ENCODE data around the gene DTYMK.

The DTYMK gene

DNA sequence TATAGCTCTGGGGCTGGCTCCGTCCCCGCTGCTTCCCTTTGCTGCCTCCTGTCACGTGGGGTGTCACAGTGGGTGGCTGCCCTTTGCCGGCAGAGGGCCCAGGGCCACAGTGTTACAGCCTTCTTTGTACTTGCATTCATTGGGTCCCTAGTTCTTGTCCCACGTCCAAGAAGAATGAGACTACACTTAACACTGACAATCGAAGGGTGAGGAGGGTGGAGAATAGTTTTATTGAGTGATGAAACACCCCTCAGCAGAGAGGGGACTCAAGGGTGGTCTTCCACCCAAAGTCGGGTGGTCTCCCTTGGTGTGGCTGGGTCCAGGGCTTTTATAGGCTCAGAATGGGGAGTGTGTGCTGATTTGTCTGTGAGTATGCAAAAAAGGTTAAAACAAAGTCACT, 47.2 kb downstream of the DTYMK start:
- no peak for TF ChIP-seq POLR2A (IDR thresholded peaks at IDR 0.05; ENCODE audit: low read length)
- TF ChIP-seq GATA1 (IDR thresholded peaks at IDR 0.05; ENCODE audit: low read depth, low read length) = no peak
- DNase-seq = peak; percentile 61 to 63

DNA sequence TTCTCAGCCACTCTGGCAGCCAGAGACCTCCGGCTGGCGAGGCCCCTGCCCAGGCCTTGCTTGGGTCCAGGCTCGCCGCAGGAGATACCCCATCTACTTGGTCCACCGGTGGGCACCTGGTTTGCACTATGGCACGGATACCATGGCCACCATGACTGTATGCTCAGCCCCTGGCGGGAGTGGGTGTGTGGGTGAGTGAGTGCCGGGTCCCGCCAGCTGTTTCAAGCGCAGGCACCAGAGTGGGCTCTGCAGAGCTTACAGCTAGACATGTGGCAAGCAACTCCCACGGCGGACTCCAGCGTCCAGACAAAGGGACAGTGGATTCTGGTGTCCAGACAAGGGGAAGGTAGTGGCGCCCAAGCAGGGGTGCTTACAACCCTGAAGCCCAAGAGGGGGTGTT, 47.7 kb downstream of the DTYMK start:
- DNase-seq = no peak
- TF ChIP-seq GATA1 (IDR thresholded peaks at IDR 0.05; ENCODE audit: low read depth, low read length) (no peak), POLR2A (IDR thresholded peaks at IDR 0.05; ENCODE audit: low read length) (no peak)

DNA sequence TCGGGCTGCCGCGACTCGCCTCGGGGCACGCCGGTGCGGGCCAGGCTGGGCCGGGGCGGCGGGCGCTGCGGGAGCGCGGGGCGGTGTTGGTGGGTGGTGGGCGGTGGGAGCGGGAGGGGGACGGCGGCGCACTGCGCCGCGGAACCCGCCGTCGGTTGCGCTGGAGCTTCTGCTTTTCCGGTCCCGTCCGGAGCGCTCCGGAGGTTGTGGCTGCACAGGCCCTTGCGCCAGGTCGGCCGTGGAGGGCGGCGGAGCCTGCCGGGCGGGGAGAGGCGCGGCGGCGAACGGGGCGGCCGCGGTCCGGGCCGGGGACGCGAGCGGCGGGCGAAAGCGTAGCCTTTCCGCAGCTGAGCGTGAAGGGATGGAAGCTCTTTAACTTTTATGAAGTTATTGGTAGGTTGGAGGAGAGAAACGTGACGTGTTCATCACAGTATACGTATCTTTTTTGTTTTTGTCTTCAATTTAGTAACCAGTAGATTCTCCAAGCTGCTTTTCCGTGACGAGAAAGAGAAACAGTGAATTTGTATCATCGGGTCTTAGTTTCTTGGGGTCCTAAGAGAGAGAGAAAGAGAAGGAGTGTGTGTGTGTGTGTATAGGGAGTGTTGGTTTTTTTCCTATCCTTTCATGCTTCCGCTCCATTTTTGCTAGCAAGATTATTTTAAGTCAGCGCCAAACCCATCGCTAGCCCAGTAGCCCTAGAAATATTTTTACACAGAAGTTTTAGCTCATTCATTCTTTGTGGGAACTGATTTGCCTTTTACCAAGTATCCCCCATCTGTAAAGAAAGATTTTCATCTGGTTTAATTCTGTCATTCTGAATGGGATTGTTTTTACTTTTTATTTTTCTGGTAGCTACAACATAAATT, 48.6 kb downstream of the DTYMK start:
- peak; percentile 6 for TF ChIP-seq POLR2A (IDR thresholded peaks at IDR 0.05; ENCODE audit: low read length)
- no peak for TF ChIP-seq GATA1 (IDR thresholded peaks at IDR 0.05; ENCODE audit: low read depth, low read length)
- DNase-seq = peak; percentile 73 to 83

DNA sequence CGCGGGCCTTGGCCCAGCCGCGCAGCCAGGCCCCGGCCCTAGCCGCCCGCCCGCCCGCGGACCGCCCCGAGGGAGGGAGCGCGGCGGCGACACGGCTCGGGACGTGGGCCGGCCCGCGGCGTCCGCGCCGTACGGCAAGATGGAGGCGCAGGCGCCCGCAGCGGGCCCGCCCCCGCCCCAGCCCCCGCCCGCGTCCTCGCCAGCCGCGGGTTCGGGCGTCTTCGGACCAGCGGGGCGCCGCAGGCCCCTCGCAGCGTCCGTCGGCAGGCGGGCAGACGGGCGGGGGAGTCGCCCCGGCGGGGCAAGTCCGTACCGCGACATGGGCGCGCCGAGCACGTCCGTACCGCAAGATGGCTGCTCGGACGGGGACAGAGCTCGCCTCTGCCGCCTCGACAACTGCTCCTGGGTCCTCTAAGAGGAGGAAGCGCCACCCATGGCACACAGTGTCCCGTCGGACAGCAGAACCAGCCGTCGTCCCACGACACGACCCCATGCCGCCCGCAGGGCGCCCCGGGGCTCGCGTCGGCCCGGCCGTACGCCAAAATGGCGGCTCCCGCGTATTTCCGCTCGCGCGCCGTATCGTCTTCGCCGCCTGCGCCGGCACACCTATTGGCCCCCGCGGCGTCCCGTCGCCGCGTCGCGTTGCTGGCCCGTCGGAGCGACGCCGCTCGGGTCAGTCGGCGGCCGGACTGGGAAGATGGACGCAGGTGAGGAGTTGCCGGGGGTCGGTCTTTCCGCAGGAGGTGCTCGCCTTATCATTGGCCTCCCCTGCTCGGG, 49.4 kb downstream of the DTYMK start, which contains the start of the genes ATG4B and THAP4:
TSS of gene ATG4B (plus strand) at position 676 of the 777 bp plus-strand sequence. CDS start at position 698, 22 bp downstream.
TSS of gene THAP4 (minus strand) at position 141 of the 777 bp plus-strand sequence. CDS start 141 bp downstream, outside the sequence.
- TF ChIP-seq GATA1 (IDR thresholded peaks at IDR 0.05; ENCODE audit: low read depth, low read length) (no peak), POLR2A (IDR thresholded peaks at IDR 0.05; ENCODE audit: low read length) (peak; percentile 52)

DNA sequence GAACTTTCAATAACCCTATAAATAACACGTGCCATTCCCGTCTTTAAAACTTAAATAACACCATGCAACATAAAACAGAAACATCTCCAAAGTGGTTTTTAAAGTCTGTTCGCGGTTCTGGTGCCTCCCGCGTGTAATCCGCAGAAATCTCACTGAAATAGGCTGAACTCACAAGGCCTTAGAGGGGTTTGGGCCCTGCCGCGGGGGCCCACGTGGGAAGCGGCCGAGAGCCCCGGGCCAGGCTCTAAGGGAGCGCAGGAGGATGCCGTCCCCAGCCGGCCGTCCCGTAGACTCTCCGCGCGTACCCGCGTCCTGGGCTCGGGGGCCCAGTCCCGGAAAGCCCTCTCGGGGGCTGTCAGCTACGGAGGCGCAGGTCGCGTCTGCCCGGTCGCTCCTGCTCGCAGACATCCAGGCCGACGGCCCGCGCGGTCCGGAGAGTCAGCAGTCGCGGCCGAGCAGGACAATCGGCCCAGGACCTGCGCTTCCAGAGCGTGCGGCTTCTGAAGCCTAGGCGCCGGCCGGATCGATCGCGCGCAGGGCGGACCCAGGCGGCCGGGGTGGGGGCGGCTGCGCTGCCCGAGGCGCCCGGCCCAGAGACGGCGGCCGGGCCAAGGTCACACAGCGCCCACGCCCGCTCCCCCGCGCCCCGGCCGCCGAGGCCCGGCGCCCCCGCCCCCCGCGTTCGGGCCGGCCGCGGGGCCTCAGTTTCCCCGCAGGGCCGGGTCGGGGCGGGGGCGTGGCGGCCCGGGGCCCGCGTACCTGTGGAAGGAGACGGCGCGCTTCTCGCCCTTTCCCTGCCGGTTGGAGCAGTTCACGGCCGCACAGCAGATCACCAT, 50.2 kb downstream of the DTYMK start:
- TF ChIP-seq POLR2A (IDR thresholded peaks at IDR 0.05; ENCODE audit: low read length) (no peak), GATA1 (IDR thresholded peaks at IDR 0.05; ENCODE audit: low read depth, low read length) (no peak)
- peak; percentile 71 to 73 for DNase-seq

More for the DNA sequence above, 49.4 kb downstream of the DTYMK start, which contains the start of the genes ATG4B and THAP4:
- peak; percentile 91 to 94 for DNase-seq

DNA sequence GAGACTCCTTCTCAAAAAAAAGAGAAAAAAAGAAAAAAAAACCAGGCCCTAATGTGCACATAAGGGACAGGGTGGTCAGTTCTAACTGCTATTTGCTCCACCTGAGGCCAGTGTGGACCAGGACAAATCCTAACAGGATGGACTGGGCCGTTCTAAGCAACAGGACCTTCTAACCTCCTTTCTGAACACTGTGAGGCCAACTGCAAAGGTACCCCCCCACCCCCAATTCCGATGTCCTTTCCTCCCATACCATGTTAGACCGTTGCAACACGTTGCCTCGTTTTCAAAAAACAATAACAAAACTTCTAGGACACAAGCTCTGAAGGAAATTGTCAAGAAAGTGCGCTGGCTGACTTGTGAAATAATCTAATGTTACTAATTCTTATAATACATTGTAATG, 50.9 kb downstream of the DTYMK start:
- DNase-seq = peak; percentile 44 to 55
- no peak for TF ChIP-seq GATA1 (IDR thresholded peaks at IDR 0.05; ENCODE audit: low read depth, low read length)
- TF ChIP-seq POLR2A (IDR thresholded peaks at IDR 0.05; ENCODE audit: low read length) = no peak

DNA sequence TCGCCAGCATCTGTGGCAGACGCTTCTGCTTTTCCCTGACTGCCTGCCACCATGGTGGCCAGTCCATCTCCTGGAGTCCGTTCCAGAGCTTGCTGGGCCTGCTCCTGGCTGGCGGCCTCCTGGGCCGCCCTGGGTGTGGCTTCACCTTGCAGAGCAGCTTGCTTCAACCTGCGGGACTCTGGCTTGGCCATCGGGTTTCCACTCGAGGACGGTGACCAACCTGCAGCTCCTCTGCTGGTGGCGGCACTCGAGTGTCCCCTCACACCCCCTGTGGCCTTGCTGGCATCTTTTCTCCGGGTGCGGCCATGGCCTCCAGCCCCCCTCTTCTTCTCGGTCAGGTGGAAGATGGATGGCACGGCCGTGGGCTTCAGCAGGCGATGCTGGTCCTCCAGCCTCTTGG, 53.1 kb downstream of the DTYMK start:
- no peak for DNase-seq
- TF ChIP-seq POLR2A (IDR thresholded peaks at IDR 0.05; ENCODE audit: low read length) (no peak), GATA1 (IDR thresholded peaks at IDR 0.05; ENCODE audit: low read depth, low read length) (no peak)

DNA sequence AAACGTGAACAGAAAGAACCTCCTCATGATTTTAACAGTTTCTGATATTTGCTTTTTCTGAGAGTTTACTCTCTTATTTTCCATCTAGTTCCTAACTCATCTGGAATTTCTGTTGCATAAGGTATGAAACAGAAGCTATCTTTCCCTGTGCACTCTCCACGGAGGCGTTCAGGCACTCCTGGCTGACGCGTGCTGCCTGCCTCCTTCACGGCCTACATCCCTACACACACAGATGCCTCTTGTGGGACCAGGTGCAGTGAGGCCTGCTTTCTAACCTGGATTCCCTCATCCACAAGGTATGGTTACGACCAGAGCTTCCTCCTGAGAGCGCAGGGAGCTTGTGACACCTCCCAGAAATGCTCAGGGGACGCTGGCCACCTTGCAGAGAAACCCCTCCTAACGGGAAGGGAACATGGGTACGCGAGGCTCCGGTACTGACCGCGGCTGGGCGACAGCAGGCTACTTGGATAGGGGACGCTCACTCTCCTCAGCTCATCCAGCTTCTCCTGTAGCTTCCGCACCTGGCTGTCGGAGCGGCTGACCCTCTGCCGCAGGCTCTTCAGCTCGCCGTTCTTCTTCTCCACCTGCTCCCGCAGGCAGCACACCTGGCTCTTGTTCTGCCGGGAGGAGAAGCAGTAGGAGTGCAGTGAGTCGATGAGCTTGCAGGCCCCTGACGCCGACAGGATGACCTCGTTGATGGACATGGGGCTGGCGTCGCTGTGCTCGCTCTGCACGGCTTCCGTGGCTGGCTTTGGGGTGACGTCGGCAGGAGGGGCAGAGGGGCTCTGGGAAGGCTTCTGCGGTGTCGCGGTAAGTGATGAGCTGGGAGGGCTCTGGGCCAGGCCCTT, 53.9 kb downstream of the DTYMK start:
- no peak for DNase-seq
- no peak for TF ChIP-seq POLR2A (IDR thresholded peaks at IDR 0.05; ENCODE audit: low read length)
- no peak for TF ChIP-seq GATA1 (IDR thresholded peaks at IDR 0.05; ENCODE audit: low read depth, low read length)

GRCh38 chr2:241629762-241630435, 56.7 kb downstream of the DTYMK start:
- TF ChIP-seq GATA1 (IDR thresholded peaks at IDR 0.05; ENCODE audit: low read depth, low read length) (no peak), POLR2A (IDR thresholded peaks at IDR 0.05; ENCODE audit: low read length) (no peak)
- DNase-seq = no peak

DNA sequence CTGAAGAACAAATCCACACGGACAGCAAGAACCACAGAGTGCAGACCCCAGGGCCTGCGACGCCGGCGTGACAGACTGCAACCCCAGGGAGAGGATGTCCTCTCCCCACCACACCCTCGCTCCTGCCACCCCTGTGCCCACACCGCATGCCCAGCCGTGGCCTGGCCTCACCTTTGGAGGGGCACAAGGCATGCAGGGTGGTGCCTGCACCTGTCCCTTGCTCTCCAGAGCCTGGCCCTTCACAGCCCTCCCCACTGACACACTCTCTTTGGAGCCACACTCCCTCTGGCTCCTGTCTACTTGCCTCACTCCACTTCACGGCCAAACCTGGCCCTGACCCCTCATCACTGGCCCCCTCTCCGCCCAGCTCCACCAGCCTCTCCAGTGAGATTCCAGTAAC, 58.9 kb downstream of the DTYMK start:
- DNase-seq = no peak

More for the DNA sequence above, 58.9 kb downstream of the DTYMK start:
- TF ChIP-seq POLR2A (IDR thresholded peaks at IDR 0.05; ENCODE audit: low read length) = no peak
- TF ChIP-seq GATA1 (IDR thresholded peaks at IDR 0.05; ENCODE audit: low read depth, low read length) = no peak
